ENCODE measurements around the gene PPARGC1A.

PPARGC1A gene

GRCh38 chr4:23909671-23910070, 19.8 kb upstream of the PPARGC1A start:
- no peak for DNase-seq (ENCODE audit: low read depth in 2 of 2)

- no peak for DNase-seq (ENCODE audit: low read depth in 2 of 2)
Measured at GRCh38 chr4:23906839-23907238, 17.0 kb upstream of the PPARGC1A start.

GRCh38 chr4:23904639-23905071, 14.8 kb upstream of the PPARGC1A start:
- DNase-seq (ENCODE audit: low read depth in 2 of 2) = no peak

GRCh38 chr4:23903859-23904438, 14.1 kb upstream of the PPARGC1A start:
- DNase-seq (ENCODE audit: low read depth in 2 of 2) = no peak

GRCh38 chr4:23902222-23902804, 12.5 kb upstream of the PPARGC1A start:
- no peak for DNase-seq (ENCODE audit: low read depth in 2 of 2)

- DNase-seq (ENCODE audit: low read depth in 2 of 2) = no peak
Measured at GRCh38 chr4:23900636-23901035, 10.8 kb upstream of the PPARGC1A start.

GRCh38 chr4:23899565-23899964, 9.7 kb upstream of the PPARGC1A start:
- no peak for DNase-seq (ENCODE audit: low read depth in 2 of 2)

GRCh38 chr4:23897564-23898109, 7.8 kb upstream of the PPARGC1A start:
- no peak for DNase-seq (ENCODE audit: low read depth in 2 of 2)

GRCh38 chr4:23894021-23894420, 4.2 kb upstream of the PPARGC1A start:
- DNase-seq (ENCODE audit: low read depth in 2 of 2) = no peak

- DNase-seq (ENCODE audit: low read depth in 2 of 2) = no peak
Measured at GRCh38 chr4:23891064-23891421, 1.2 kb upstream of the PPARGC1A start.

GRCh38 chr4:23890369-23891063, 669 bp upstream of the PPARGC1A start:
- no peak for DNase-seq (ENCODE audit: low read depth in 2 of 2)

- no peak for DNase-seq (ENCODE audit: low read depth in 2 of 2)
Measured at GRCh38 chr4:23889391-23889790, 456 bp downstream of the PPARGC1A start.

- DNase-seq (ENCODE audit: low read depth in 2 of 2) = no peak
Measured at GRCh38 chr4:23888421-23889319, 1.2 kb downstream of the PPARGC1A start.

- DNase-seq (ENCODE audit: low read depth in 2 of 2) = no peak
Measured at GRCh38 chr4:23887989-23888388, 1.9 kb downstream of the PPARGC1A start.

GRCh38 chr4:23887173-23887572, 2.7 kb downstream of the PPARGC1A start:
- no peak for DNase-seq (ENCODE audit: low read depth in 2 of 2)

GRCh38 chr4:23885943-23886590, 3.8 kb downstream of the PPARGC1A start:
- no peak for DNase-seq (ENCODE audit: low read depth in 2 of 2)

- DNase-seq (ENCODE audit: low read depth in 2 of 2) = no peak
Measured at GRCh38 chr4:23884741-23885140, 5.1 kb downstream of the PPARGC1A start.

GRCh38 chr4:23884261-23884660, 5.6 kb downstream of the PPARGC1A start:
- DNase-seq (ENCODE audit: low read depth in 2 of 2) = no peak

GRCh38 chr4:23882976-23883531, 6.8 kb downstream of the PPARGC1A start:
- DNase-seq (ENCODE audit: low read depth in 2 of 2) = no peak

GRCh38 chr4:23881674-23882337, 8.0 kb downstream of the PPARGC1A start:
- DNase-seq (ENCODE audit: low read depth in 2 of 2) = no peak

GRCh38 chr4:23881052-23881501, 8.8 kb downstream of the PPARGC1A start:
- no peak for DNase-seq (ENCODE audit: low read depth in 2 of 2)

Measured in stimulated activated CD4-positive, alpha-beta T cell treated with anti-CD3 and anti-CD28 coated beads, Interleukin-1b, Interleukin-23, amount 100 ng/mL, for 1 hour (primary cell).